NCI-H1417 (cell line): Measurements from ENCODE around the gene CDH4.
"Not testable (repeated sequence)": the region's sequence is repeated elsewhere in the genome, so short reads cannot be mapped to it uniquely, and the experiment has no call there.

Experiments
- DNase-seq, 3 experiments: peaks; one replicate each; lab custom pipeline; 2025; lab: John Stamatoyannopoulos, UW

Gene CDH4

DNA sequence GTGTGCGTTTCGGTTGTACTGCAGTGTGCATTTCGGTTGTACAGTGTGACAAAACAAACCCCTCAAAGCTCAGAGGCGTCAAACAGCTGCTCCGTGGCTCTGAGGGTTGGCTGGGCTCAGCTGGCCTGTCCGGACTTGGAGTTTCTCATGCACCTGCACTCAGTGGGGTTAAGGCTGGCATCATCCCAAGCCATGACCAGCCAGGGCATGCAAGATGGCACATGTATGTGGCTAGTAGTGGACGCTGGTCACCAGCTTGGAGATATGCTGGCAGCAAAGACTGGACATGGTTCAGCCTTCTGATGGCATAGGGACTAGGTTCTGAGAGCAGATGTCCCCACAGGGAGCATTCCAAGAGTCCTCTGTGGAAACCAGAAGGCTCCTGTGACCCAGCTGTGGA is 187.2 kb downstream of the CDH4 start:
- no peak for DNase-seq

DNA sequence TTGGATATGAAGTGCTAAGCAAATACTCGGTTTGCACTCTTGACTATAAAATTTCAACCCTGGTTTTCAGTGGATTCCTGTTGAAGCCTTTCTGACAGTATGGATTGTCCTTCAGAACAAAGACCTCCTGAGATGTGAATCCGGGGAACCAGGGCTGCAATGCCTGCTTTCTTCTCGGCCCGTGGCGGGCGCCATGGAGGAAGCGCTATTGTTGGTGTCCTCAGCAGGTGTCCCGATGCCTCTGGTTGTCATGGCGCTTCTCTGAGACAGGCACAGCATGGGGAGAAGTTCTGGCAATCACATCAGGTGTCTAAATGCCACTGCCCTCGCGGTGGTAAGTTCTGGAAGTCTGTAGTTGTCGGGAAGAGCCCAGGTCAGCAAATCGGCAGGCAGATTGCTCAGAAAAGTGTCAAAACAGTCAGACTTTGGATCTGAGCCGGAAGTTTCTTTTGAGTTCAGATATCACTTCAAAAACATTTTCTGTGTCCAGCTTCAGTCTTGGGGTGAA is 188.5 kb downstream of the CDH4 start:
- DNase-seq: no peak

DNA sequence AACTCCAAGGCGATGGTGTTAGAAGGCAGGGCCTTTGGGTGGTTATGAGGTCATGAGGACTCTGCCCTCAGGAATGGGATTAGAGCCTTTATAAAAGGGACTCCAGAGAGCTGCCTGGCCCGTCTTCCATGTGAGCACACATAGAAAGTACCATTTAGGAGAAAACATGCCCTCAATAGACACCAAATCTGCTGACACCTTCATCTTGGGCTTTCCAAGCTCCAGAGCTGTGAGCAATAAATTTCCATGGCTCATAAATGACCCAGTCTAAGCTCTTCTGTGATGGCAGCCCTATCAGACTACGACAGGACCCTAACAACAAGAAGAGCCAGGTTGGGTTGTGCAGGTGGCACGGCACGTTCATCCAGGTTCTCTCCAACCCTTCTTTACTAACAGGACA is 189.5 kb downstream of the CDH4 start:
- DNase-seq: no peak

DNA sequence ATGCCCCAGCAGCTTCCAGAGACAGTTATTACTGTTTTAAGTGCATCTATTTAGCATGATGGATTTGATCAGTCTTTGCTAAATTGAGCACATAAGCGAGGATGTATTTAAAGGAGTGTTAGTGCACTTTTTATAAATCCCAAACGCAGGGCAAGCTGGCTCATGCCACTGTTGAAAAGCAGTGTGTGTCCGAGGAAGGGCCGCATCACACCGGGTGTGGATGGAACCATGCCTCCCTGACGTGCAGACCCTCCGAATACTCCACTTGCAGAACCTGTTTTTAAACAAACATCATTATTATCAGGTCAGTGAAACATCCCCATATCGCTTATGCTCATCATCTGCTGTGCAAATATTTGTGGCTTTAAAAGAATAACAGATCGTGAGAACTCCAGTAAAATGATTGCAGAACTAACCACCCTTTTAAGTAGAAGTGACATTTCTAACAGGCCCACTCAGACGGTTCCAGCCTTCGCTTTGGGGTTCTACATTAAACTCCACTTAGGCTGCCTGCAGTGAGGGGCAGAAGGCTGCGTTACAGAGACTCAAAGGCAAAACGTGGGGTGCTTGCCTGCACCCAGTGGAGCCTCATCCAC is 190.1 kb downstream of the CDH4 start:
- peak in 2 of 3 experiments; percentile 45 to 77 for DNase-seq

DNA sequence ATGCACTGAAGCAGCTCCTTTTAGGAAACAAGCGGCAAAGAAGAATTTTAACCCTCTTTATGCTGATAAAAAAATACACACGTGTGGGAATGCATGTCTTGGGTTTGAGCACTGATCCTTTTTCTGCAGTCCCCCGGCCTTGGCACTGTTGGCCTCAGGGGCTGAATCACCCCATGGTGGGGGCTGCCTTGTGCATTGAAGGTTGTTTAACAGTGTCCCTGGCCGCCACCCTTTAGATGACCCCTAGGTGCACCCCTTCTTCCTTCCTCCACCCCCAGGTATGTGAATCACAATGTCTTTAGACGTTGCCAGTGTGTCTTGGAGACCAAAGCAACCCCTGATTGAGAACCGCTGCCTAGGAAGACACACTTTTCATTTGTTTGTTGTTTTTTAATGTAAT is 190.7 kb downstream of the CDH4 start:
- DNase-seq: no peak

DNA sequence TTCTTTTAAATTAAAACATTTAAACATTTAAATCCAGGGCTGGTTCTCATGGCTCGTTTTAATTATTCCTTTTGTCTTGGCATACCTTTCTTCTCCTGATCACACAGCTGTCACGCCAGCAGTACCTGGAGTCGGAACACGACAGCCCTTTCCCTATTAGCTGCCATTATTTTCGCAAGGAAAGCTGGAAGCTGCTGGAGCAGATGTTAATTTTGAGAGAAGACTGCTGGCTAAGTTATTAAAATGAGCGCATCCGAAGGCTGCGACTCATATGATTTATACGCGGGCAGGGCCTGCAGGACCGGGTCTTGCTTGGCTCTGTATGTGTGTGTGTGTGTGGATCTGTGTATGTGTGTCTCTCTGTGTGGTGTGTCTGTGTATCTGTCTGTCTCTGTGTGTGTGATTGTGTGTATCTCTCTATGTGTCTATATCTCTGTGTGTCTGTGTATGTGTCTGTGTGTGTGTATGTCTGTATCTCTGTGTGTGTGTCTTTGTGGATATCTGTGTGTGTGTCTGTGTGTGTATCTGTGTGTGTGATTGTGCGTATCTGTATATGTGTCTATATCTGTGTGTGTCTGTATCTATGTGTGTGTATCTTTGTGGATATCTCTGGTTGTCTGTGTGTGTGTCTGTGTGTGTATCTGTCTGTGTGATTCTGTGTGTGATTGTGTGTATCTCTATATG is 191.5 kb downstream of the CDH4 start:
- DNase-seq: peak in 2 of 3 experiments; percentile 24 to 64

DNA sequence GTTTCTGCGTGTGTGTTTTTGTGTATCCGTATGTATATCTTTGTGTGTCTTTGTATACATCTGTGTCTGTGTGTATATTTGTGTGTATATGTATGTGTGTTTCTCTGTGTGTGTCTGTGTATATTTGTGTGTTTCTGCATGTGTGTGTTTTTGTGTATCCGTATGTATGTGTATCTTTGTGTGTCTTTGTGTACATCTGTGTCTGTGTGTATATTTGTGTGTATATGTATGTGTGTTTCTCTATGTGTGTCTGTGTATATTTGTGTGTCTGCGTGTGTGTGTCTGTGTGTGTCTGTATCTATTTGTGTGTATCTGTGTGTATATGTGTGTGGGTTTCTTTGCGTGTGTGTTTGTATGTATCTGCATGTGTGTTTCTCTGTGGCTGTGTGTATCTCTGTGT is 192.6 kb downstream of the CDH4 start:
- DNase-seq: no peak

DNA sequence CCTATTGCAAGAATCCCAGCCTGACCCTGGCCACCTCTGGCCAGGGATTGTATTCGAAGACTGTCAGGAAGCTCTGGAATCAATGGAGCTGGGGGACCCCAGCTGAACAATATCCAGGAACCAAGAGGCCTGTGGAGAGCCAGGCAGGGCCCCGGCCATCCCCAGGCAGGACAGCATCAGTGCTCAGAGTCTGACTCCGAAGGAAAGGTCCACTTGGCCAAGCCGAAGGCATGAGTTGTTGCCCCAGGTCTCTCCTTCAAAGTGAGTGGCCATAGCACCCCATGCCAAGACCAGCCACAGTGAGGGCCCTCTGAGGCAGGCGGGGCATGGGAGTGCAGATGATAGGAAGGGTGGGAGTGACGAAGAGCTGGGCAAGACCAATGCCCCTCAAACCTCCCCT is 193.1 kb downstream of the CDH4 start:
- DNase-seq: no peak

DNA sequence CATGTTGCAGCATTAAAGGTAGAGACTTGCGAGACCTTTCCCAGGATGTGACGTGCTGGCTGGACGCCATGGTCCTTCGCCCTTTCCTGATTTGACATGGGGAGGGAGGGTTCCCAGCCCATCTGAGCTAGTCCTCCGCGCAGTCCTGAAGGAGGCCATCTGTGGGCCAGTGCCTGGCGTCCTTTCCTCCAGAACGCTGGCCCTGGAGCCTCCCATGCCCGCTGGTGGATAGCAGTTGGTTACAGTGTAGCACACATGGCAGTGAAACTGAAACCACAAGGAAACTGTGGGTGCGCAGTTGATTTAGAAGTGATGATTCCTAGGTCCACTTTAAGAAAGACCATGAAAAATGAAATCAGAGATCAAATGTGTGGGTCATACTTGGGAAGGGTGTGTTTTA is 193.7 kb downstream of the CDH4 start:
- DNase-seq: no peak

DNA sequence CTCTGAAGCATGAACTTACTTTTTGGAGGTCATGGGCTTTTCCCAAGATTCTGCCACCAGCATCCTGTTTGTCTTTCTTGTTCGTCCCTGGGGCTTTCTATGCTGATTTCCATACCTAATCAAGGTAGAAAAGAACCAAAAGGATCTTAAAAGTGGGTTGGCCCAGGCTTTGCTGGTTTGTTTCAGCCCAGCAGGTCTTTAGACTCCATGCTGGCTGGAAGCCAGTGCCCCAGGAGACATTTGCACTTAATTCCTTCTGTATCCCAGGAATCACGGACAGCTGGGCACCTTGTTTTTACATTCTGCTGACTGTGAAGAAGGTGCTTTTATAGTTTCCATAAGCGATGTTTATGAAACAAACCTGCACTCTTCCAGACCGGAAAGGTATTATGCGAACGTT is 195.9 kb downstream of the CDH4 start:
- peak in 2 of 3 experiments; percentile 78 to 93 for DNase-seq

DNA sequence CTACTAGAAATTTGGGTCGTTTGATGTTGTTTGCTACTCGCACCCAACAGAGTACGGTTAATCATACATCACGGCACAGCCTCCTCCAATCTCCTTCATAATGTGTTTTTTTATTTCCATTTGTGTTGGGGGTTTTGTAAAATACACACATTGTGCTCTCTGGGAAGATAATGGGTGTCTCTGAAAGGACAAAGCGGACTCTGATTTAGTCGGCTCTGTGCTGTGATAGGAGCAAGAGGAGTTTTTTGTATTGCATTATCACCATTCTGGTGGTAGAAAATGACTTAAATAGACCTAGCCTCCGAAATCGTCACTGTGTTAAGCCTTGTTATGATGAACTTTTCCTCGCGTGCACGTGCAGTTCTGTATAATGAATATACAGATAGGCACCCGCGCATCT is 196.3 kb downstream of the CDH4 start:
- peak in 1 of 3 experiments; percentile 93 for DNase-seq

DNA sequence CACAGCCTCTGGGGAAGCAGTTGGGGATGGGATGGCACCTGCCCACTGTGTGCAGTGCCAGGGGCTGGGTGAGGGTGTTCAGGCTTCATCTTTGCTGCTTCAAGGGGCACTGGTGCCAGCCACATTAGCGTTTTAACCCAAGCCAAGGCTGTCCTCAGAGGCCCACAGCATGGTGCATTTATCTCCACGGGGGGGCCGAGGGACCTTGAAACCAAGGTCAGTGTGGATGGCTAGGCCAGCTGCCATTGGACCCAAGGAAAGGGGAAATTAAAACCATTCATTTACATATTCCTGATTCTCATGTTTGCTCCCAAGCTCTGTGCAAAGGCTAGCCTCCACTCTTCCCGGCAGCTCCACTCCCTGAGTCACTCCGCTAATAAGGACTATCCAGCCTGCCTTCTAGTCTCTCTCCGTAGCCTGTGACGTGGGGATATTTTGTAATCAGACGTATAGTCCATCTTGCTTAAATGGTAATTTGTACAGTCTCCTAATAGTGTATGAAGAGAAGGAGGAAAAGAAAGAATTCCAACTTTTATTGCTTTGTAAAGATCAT is 197.1 kb downstream of the CDH4 start:
- peak in 2 of 3 experiments; percentile 52 to 68 for DNase-seq

DNA sequence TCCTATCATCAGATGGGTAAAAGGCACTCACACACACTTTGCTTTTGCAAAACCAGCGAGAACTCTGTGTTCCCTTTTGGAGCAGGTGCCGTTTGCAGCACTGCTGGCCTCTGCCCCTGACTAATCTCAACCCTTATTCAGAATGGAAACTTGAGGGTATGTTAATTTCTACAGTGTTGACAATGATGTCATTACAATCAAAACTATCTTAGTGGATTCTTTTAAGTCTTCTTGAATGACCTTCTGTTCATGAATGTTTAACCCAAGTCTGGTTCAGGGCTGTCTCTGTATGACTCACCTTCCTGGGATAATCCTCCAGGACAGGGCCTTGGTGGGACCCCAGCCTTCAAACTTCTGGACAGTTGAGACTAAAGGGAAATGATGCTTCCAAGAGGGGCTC is 197.9 kb downstream of the CDH4 start:
- DNase-seq: no peak

DNA sequence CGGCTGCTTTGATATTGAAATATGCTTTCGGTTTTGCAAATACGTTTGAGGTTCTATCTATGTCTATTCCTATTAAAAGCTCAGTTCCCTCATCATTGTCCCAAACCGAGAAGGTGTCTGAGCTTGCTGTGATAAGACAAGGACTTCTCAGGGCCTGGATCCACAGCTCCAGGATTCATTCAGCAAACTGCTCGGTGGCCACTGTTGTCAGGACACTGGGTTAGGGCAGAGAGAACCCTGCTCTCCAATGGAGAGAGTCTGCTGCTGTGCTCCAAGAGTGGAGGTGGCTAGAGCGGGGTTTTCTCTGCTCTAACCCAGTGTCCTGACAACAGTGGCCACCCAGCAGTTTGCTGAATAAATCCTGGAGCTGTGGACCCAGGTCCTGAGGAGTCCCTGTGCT is 198.5 kb downstream of the CDH4 start:
- DNase-seq: no peak

DNA sequence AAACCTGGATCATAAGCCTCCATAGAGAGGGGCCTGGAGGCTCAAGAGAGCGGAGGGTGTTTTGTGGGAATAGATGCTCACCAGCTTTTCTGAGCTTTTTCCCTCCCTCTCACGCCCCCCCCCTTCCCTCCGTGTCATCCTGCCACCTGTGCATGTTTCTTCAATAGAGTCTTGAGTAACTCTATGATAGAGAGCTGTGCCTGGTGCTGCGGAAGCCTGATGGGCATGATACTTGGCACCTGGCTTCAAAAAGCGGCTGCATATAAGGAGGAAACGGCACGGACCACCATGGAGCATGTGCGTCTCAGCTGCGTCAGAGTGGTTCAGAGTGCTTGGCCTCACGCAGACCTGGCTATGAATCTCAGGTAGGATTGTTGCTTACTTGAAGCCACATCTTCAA is 198.9 kb downstream of the CDH4 start:
- no peak for DNase-seq

DNA sequence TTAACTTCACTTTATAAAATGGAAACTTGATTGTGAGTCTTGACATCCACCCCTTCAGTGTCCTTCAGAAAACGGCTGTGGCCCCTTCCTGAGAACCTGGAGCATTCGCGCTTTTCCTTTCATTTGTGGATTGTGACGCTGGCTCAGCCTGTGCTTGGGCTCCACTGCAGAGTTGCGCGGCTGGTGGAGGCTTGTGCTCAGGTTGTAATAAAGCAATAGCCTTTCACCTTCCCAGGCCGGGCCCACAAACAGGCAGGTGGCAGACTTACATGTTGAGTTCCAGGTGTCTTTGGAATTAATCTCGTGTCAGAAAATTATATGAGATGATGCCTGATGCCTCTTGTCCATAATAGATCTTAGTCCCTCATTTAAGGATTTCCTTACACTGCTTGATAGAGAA is 199.9 kb downstream of the CDH4 start:
- no peak for DNase-seq

DNA sequence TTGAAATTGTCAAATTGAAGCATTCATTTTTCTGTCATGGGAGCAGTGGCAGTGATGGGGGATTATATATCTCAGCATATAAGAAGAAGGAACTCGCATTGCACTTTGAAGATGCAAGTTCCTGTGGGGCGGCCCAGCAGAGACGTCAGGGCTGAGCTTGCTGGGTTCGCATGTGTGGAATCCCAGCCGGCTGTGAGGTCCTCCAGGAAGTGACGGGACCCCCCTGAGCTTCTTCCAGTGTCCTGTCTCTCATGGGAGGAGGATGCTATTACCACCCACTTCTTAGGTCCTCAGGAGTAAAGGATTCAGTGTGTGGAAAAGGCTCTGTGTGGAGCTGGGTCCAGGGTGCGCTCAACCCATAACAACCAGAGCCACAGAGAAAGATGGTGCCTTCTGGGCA is 201.2 kb downstream of the CDH4 start:
- DNase-seq: no peak

DNA sequence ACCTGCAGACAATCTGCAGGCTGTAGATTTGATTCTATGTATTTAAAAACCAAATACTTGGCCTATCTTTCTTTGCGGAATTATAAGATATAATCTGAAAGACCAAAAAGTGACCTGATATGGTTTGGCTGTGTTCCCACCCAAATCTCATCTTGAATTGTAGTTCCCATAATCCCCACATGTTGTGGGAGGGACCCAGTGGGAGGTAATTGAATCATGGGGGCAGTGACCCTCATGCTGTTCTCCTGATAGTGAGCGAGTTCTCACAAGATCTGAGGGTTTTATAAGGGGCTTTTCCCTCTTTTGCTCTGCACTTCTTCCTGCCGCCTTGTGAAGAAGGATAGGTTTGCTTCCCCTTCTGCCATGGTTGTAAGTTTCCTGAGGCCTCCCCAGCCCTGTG is 201.6 kb downstream of the CDH4 start:
- DNase-seq: not testable (repeated sequence)

DNA sequence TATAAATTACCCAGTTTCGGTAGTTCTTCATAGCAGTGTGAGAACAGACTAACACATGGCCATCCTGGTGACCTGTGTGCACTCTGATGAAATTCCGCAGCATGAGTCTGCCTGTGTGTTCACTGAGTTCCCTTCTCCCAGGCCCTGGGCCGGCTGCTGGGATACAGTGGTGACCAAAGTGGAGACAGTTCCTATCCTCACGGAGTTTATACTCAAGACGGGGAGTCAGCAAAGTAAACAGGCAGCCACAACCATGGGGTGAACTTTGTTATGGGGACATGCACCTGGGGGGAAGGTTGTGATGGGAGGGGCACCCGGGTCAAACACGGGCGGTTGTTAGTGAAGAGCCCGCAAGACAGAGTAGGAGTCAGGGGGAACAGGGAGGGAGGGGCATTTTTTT is 202.0 kb downstream of the CDH4 start:
- DNase-seq: no peak

DNA sequence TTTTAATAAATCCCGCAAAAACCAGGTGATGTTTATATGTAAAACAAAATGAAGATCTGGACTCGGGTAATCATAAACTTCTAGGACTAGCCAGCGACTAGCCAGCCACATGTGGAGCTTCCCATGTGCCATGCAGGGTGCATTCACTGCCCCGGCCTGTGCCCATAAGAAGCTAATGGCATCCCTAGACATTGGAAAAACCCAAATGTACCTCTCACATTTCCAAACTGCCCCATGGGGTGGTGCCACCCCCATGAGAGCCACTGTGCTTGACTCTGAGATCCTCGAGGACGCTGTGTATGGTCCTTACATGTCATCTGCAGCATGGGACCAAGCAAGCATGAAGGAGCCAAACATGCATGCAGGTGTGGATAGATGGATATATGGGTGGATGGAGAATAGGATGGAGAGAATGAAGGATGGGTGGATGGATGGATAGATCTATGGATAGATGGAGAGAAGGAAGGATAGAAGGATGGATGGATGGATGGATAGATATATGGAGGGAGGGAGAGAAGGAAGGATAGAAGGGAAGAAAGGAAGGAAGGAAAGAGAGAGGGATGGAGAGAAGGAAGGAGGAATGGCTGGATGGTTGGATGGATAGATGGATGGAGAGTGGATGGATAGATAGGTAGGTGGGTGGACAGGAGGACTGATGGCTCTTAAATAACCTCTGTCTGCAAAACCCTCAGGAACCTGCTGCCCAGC is 203.6 kb downstream of the CDH4 start:
- no peak for DNase-seq

DNA sequence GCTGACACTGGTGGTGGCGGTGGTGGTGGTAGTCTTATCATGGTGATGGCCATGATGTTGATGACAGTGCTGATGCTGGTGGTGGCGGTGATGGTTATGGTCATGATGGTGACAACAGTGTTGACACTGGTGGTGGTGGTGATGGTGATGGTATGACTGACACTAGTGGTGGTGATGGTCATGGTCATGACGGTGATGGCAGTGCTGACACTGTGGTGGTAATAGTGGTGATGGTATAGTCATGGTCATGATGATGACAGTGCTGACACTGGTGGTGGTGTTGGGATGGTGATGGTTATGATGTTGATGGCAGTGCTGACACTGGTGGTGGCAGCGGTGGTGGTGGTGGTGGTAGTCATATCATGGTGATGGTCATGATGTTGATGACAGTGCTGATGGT is 205.7 kb downstream of the CDH4 start:
- DNase-seq: no peak

DNA sequence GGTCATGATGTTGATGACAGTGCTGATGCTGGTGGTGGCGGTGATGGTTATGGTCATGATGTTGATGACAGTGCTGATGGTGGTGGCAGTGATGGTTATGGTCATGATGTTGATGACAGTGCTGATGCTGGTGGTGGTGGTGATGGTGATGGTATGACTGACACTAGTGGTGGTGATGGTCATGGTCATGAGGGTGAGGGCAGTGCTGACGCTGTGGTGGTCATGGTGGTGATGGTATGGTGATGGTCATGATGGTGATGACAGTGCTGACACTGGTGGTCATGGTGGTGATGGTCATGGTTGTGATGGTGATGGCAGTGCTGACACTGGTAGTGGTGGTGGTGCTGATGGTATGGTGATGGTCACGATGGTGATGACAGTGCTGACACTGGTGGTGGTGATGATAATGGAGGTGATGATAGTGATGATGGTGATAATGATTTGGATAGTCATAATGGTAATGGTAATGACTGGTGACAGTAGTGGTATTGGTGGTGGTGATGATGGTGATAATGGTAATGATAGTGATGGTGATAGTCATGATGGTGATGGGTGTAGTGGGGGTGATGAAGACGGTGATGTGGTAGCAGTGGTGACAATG is 206.2 kb downstream of the CDH4 start:
- DNase-seq: no peak

DNA sequence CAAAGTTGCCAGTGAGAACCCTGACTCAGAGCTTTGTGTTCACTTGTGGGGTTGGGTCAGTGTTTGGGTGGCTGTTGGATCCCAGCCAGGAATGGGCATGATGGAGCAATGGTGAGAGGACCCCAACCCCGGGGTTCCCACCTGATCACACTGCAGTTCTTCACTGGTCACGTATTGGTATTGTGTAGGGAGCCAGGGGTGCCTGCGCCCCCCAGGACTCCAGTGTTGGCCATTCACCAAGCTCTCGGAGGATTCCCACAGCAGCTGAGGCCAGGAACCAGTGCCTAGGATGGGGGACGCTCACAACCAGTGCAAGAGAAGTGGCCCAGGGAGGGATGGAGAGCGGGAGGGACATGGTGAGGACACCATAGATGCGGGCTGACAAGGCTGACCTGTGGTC is 207.2 kb downstream of the CDH4 start:
- no peak for DNase-seq
